ENCODE measurements around the gene OLFML1. TPM values are rescaled to one million over a fixed set of nuclear protein-coding genes. Genes with fewer than 3 reads are reported as not detected.

OLFML1 gene
- total and polyA plus RNA-seq, 2 of the 8 experiments (the other 6 are each of a cell fraction or from before 2014, with no cell fraction given) = 0.24 TPM; not detected in 1

DNA sequence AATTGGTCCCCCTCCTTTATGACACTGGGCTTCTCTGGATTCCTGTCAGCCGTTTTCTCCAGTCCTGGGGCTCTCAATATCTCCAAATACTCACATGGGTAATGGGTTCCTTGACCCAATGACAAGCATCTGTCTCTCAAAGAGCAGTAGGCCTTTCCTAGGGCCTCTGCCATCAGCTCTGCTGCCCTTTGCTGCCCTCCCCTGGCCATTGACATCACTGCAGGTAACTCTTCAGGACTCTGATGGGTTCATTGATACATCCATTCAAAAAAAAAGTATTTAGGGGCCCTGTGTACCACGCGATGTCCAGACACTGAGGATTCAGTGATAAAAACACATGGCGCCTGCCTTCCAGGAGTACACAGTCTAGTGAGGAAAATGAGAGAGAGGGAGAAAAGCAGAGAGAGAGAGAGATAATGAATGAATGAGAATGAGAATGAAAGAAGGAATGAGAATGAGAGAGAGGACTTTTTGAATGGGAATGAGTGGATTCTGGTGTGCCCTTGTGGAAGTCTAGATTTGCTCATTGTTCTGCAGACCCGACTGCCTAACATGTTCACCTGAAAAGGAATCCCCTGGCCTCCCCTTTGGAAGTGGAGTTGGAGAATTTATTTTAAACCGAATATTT, 42.6 kb upstream of the OLFML1 start (continued):
- TF ChIP-seq SAP30 (IDR thresholded peaks at IDR 0.05; ENCODE audit: insufficient read depth, insufficient replicate concordance, low read length) (no peak), POLR2A (IDR thresholded peaks at IDR 0.05; ENCODE audit: control extremely low read depth in 1 of 2, low read depth in 2 of 2, low read length in 2 of 2) (no peak)
- TF ChIP-seq, protein P1, sequence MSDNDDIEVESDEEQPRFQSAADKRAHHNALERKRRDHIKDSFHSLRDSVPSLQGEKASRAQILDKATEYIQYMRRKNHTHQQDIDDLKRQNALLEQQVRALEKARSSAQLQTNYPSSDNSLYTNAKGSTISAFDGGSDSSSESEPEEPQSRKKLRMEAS (IDR thresholded peaks at IDR 0.05) = no peak
